OCI-LY3 (cell line): ENCODE data around the gene GRIP2.

Source experiments
- CTCF ChIP-seq: fragments of 200-600, 300-600 bp; sonication (generic); IDR thresholded peaks from 2 replicates; pipeline ENCODE4 v1.5.1; 2014; ENCODE audit warnings: antibody characterized with exemption, low read length, low read depth
- EZH2phosphoT487 ChIP-seq: fragments of 200-600 bp; shearing (Covaris generic); IDR thresholded peaks from 2 replicates; pipeline ENCODE4 v1.6.1; 2018; ENCODE audit warnings: antibody characterized with exemption, mixed run types, low read depth

- TF ChIP-seq CTCF (no peak), EZH2phosphoT487 (no peak)
Measured at GRCh38 chr3:14552717-14553116, 12.6 kb upstream of the GRIP2 start.
